ENCODE data around the gene SLC25A39.
A peak's percentile ranks its signal among the peaks of the same experiment; 100 is the strongest.

Gene SLC25A39

DNA sequence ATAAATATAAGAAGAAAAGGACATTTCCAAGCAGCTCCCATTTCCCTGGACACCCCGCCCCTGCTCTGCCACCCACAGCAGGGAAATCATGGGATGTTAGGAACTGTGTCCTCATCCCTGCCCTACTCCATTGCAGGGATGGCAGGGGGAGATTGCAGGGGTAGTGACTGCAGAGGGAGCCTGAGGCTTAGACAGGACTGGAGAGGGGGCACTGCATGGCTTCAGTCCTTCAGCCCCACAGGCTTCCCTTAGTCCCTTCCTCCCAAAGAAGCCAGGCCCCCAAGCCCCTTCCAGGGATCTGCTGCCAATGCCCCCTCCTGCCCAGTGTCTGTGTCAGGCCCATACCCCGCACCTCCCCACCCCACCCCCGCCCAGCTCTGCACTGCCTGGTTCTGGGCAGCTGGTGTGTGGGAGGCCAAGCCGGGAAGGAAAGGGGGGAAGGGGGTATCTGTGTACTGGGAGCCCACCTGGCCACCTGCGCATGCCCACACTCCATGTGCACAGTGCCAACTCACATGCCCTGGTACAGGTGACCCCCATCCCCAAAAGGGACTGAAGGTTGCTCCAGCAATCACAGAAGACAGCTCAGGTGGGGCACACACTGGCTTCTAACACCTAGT lies 13.0 kb downstream of the SLC25A39 start:
- no peak for DNase-seq

DNA sequence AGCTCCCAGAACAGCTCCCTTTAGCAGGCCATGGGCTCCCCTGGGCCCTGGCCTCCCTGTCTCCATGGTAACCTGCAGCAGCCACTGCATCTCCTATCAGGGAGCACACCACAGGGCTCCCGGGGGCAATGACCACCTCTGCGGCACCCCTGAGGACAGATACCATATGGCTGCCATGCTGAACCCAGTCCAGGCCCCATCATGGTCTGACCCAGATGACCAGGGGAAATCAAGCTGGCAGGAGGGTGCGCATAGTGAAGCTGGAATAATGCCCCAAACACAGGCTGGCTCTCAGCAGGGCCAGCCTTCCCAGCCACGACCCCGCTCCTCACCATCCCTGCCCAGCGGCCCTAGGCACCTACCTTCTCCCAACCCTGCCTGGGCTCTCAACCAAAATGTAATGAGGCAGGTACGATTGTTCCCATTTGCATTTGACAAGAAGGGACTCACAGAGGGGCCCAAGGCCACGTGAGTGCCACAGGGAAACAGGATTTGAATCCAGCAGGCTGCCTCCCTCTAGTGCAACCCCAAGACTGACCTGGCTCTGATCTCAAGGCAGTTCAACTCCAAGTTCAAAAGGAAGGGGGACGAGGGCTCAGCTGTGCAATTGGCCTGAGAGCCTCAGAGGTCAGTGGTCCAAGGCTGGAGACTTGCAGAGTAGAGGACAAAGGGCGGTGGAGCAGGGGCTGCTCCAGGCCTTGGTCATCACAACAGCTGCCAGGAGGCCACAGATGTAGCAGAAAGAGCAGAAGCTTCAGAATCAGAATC lies 13.8 kb downstream of the SLC25A39 start:
- no peak for DNase-seq

DNA sequence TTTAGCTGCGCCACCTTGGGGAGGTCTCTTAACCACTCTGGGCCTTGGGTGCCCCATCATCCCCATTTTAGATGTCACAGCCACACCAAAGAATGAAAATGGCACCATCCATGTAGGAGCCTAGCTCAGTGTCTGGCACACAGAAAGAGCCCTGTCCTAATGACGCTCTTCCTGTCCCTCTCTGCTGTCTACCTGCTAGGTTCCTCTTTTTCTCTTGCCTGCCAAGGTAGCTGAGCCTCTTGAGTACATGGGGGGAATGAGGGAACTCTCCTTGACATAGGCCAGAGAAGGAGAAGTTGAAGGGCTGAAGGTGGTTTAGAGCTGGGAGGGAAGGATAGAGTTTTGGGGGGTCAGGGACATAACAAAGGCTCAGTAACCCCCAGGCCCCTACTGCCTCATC lies 14.4 kb downstream of the SLC25A39 start:
- no peak for DNase-seq

DNA sequence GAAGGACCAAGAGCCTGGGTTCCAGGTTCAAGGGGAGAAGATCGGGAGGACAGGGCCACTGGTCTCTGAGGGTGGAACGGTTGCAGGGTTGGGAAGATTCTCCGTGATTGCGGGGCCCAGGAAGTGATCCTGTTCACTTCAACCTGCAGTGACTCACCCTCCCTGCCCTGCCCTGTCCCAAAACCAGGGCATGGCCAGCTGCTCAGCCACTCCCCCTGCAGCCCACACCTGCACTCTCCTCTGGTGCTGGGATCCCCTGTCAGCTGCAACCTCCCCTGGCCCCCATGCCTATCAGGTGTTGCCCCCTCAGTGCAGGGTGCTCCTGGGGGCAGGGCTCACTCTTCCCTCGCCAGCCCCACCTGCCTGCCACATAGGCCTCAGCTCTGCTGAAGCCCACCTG lies 15.2 kb downstream of the SLC25A39 start:
- DNase-seq = no peak

DNA sequence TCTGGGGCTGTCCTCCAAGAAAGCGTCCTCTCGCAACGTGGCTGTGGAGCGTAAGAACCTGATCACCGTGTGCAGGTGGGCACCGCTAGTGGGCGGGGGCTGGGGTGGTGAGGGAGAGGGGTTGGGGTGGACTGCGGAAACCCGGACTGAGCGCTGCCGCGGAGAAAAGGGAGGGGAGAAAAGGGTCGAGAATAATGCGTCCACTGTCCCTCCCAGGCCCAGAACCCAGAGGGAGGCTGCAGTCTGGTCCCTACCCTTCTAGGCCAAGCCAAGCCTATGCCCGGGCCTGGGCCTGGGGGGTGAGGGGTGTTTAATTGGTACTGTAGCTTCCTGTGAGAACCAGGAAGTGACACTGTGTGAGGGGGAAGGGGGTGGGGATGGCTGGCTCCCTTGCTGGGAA lies 15.8 kb downstream of the SLC25A39 start:
- no peak for DNase-seq

DNA sequence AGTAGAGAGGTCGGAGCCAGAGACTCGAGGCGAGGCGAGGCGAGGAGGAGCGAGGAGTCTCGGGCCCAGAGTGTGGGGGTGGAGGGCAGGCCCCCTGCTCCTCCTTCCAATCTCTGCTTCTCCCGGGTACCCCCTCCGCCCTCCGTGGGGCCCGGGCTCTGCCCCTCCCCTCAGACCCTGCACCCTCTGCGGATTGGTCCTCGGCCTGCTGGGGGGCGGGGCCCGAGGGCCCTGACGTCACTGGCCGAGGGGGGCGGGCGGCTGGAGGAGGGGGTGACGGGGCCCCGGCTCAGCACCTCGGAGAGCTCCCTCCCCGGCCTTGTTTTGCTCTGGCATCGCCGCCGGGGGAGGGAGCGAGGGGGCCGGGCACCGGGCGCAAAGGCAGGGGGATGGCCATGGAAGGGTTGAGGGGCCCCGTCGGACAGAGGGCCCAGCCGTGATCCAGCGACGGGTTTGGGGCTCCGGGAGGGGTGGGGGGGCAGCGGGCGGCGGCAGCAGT lies 16.3 kb downstream of the SLC25A39 start, which contains the start of gene RUNDC3A:
RUNDC3A (plus strand) TSS at position 282 of the 499 bp plus-strand sequence. CDS start 232 bp downstream, outside the sequence.
- DNase-seq = peak; percentile 73

DNA sequence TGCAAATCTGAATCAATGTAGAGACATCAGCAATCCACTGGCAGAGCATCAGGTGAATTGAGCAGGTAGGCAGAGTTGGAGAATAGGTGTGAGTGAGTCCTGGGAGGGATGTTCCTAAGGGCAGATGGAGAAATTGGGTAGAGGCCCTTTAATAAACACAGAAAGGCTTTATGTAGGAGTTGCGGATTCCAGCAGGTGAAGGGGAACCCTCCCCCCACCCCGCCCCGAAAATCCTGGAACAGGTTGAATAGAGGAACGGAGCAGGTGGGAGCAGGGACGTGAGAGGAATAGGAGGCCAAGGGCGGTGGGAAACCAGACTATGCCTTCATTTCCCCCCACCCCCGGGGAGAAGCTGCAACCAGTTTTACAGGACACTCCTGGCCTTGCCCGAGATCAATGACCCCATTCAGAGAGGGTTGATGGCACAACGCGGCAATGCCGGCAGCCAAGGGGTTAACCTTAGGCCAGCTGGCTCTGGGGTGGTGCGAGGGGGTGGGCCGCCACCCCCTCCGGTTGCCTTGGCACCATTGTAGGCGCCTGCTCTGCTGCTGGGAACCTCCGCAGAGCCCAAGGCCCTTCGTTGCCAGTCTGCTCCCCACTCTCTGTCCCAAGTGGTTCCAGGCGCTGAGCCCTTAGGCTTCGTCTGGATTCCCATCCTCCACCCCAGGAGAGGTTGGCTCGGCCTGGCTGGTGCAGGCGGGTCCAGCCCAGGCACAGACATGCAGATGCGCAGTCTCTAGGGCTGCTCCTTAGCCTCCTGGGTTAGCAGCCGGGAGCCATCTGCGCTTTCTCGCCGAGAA lies 17.0 kb downstream of the SLC25A39 start:
- peak; percentile 13 for DNase-seq

DNA sequence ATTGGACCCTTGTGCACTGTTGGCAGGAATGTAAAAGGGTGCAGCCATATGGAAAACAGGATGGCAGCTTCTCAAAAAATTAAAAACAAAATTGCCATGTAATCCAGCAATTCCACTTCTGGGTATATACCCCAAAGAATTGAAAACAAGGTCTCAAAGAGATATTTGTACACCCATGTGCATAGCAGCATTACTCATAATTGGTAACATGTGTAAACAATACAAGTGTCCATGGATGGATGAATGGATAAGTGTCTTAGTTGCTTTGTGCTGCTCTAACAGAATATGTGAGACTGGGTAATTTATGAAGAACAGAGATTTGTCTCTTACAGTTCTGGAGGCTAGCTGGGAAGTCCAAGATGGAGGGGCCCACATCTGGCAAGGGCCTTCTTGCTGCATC lies 20.0 kb downstream of the SLC25A39 start:
- DNase-seq = no peak

DNA sequence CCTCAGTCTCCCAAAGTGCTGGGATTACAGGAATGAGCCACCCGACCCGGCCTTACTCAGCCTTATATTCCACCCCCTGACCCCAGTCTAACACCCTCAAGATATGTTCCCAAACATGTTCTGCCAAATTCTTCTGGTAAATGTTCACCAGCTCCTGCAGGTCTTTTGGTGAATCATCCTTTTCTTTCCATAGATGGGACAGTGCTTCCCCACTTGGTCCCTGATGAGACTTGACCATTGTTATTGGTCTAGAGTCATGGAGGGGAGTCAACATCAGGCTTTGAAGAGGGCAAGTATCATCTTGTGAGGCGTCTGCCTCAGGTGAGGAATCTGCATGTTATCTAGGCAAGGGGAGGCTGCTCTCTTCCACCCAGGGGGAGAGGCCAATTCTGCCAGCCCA lies 26.6 kb downstream of the SLC25A39 start:
- no peak for DNase-seq

DNA sequence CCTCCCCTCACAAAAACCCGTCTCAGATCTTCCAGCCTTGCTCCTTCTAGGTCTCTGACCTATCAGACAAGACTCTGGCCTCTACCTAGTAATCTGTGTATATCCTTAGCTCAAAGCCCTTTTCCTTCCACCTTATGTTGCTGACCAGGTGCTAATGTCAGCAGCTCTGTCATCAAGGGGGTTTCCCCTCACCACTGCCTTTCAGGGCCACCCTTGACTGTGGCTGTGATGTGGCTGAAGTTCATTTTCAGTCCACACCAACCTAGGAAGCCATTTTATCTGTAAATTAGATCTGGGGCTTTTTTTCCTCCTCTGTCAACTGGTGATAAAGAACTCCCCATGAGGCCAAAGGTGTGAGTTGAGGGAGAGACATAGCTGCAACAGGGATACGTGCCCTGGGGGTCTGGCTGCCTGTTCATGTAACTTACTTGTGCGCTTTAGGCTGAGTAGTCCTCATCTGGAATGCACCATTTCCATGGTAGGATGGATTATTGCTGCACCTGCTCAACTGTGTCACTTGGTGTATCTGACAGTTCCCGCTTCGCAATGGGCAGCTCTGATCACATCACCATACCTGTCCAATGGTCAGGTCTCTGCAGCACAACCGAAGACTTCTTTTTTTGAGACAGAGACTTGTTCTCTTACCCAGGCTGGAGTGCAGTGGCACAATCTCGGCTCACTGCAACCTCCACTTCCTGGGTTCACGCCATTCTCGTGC lies 31.0 kb downstream of the SLC25A39 start:
- DNase-seq = no peak

DNA sequence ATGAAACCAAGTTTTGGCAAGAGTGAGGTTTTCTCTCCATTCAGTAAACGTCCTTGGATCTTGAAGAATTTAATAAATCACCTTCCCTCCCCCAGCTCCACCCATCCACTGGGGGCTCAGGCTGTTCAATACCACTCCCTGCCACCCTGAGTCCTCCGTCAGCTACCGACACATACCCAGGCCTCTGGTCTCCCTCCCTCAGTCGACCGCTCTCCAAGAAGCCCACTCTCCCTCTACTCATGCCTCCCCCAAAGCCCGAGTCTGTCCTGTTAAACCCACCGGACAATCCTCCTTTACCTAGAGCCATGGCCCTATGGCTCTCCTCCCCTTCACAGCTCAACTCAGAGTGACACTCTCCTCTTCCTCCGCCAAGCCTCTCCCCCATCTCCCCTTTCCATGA lies 37.0 kb downstream of the SLC25A39 start:
- DNase-seq = no peak

DNA sequence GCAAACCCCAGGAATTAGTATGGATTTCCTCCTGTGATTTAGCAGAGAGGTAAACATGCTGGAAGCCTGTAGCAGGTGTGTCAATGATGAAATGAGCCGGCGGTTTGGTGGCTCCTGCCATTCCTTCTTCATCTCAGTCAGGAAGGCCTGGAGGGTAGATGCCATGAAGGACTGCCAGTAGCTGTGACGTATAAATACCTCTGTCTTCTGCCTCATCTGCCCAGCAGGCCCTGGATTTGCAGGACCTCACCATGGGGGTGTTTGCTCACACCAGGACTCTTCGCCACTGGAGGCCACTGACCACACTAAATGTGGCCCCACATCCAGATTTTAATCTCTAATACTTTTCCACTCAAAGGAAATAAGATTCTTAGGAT lies 40.6 kb downstream of the SLC25A39 start:
- DNase-seq = no peak

DNA sequence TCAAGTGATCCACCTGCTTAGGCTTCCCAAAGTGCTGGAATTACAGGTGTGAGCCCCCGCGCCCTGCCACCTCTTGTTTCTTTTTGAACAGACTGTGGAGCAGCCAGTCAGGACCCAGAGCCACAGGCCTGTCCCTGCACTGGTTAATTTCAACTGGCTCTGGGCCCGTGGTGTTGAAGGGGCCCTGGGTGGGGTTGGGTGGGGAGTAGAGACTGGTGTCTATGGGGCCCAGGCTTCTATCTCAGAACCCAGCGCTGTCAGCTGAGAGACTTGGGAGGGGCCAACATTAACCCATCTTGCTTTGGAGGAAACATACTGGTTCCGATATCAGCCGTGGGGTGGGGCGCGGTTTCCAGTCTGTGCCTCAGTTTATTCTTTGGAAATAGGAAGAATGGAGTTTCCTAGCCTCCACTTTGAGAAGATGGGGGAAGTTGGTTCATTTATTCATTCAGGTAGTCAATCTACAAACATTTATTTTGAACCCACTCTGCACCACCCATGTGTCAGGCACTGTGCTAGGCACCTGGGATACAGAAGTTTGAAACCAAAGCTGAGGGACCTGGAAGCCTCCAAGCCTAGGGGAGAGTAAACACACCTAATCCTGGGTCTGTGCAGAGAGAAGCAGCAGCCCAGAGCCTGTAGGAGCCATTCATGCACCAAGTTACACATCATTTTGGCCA lies 41.1 kb downstream of the SLC25A39 start:
- DNase-seq = no peak

DNA sequence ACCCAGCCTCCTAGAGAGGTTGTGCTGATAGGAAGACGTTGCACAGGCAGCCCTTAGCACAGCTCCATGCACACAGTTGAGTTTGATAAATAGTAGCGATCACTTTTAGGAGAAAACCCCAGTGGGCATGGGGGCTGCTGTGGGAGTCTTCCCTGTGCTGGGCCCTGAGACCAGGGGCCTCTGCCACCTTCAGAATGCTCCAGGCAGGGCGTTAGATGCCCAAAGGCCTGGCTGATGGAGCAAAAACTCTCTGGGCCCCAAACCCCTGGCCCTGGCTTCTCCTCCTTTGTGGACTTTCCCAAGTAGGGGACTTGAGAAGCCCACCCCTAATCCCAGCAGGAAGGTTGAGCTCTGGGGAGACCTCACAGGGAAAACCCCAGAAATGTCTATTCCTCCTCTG lies 42.4 kb downstream of the SLC25A39 start:
- DNase-seq = no peak

DNA sequence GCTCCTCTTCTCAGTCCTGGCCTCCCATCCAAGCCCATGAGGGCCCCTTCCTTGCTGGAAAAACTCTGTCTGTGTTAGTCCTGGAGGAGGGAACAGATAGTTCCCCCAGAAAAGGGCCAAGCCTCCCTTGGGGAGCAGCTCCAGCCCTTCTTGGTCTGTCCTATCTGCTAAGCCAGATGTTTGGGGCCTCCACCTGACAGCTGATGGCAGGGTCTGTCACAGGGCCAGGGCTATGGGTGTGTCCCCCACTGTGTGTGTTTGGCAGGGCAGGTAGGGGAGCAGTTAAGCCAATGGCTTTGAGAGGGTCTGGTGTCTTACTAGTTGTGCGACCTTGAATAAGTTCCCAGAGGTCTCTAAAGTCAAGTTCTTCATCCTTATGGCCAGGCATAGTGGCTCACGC lies 43.1 kb downstream of the SLC25A39 start:
- no peak for DNase-seq

DNA sequence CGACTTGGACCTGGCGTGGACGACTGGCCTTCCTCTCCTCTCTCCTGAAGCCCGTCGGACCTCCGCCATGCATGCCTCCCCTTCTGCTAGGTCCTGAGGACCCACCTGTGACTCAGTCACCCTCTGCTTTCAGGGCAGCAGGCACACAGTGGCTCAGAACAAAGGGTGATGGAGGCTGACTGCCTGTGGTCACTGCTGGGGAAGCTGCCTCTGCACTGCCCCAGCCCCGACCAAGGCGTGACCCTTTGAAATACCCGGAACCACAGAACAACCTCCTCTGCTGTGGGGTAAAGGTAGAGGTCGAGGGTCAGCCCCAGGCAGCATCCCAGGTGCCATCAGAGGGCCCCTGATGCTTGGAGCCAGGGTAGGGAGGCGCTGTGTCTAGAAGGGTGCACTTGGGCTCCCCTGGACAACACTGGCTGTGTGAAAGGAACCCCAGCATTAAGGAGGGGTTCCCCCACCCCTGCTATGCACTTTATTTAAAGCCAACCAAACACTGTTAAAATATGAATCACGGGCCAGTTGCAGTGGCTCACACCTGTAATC lies 44.2 kb downstream of the SLC25A39 start:
- DNase-seq = no peak

DNA sequence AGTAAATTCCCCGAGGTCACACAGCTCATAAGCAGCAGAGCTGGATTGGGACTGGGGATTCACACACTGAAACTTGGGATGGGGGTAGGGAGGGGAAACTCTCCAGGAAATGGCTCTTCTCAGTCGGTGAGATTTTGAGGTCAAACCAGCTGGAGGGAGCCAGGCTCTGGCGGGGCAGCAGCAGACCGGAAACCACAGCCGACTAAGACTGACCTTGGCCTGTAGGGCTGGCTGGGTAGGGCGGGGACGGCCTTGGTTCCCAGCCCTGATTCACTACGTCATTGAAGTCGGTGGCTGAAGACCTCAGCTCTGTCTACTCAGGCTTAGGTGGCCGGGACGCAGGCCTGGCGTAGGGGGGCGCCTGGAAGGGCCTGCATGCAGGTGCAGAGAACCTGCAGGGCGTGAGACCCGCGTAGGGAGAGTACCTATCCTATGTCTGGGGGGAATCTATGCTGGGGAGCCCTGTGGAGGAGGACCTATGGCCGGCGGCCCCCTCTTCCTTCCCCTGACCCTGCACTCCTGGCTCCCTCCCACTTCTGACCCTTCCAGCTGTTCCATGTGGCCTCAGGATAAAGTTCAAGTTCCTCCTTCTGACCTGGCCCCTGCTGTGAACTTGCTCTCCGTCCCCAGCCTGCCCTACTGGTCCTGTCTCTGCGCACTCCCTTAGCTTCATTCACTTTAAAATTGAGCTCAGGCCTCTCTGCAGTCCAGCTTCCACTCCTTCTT lies 44.8 kb downstream of the SLC25A39 start:
- DNase-seq = peak; percentile 71

DNA sequence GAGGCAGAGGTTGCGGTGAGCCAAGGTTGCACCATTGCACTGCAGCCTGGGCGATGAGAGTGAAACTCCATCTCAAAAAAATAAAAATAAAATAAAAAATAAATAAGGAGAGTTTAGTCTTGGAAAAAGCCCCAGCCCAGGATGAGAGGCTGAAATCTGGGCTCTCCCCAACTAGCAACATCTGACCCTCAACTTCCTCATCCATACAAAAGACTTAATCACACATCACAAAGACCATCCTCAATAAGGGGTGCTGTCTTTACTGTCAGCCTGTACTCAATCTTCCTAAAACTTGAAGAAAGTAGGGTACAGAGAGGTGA lies 45.3 kb downstream of the SLC25A39 start:
- DNase-seq = no peak

DNA sequence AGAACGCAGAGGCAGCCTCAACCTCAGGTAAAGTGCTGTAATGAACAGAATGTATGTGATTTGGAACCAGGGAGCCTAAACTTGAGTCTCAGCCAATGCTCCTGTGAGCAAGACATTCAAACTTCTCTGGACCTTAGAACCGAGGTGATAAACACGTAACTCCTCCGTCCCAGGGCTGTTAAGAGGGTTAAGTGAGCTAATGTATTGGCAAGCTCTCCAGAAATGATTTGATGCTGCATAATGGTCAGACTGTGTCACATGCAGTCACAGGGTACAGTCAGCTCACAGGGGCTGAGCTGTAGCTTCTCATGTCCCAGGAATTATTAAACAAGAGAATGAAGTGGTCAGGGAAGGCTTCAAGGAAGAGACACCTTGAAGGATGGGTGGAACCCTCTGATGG lies 46.6 kb downstream of the SLC25A39 start:
- no peak for DNase-seq

DNA sequence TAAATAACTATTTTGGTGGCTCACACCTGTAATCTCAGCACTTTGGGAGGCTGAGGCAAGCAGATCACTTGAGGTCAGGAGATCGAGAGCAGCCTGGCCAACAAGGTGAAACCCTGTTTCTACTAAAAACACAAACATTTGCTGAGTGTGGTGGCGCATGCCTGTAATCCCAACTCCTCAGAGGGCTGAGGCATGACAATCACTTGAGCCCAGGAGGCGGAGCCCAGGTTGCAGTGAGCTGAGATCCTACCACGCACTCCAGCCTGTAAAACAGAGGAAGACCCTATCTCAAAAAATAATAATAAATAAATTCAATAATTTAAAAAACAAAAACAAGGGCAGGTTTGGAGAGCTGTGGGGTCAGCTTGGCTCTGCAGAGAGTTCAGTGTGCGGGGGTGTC lies 51.0 kb downstream of the SLC25A39 start:
- DNase-seq = no peak

DNA sequence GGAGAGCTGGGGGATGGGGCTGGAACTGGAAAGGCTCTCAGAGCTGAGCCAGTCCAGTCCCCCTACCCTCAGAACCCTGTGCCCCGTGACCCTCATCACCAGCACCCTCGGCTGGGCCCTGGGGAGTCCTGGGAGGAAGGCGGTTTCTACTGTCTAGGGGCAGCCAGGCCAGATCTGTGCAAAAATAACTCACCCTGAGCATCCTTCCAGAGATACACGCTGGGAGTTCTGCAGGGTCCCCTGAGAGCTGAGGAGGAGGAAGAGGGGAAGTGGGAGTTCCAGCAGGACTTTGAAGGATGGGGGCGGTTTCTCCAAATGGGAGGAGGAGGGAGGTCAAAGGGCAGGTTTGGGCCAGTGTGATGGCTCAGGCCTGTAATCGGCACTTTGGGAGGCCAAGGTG lies 51.7 kb downstream of the SLC25A39 start:
- no peak for DNase-seq
